CD4-positive, alpha-beta T cell treated with Interleukin-15 for 4 hours (primary cell): ENCODE results near the gene NRCAM.

Experiments
- DNase-seq: peaks from one replicate; pipeline ENCODE4 v3.0.0-alpha.2; 2020; ENCODE audit warnings: low spot score

NRCAM gene

GRCh38 chr7:108308276-108308675 is 148.0 kb downstream of the NRCAM start:
- no peak for DNase-seq

- no peak for DNase-seq
Observed at GRCh38 chr7:108307595-108307994, 148.6 kb downstream of the NRCAM start.

GRCh38 chr7:108307194-108307593 is 149.0 kb downstream of the NRCAM start:
- no peak for DNase-seq

- no peak for DNase-seq
Observed at GRCh38 chr7:108303332-108303731, 152.9 kb downstream of the NRCAM start.

- no peak for DNase-seq
Observed at GRCh38 chr7:108301387-108301786, 154.8 kb downstream of the NRCAM start.

- no peak for DNase-seq
Observed at GRCh38 chr7:108299251-108299973, 156.8 kb downstream of the NRCAM start.

GRCh38 chr7:108296911-108297310 is 159.3 kb downstream of the NRCAM start:
- DNase-seq: no peak

- no peak for DNase-seq
Observed at GRCh38 chr7:108294595-108294994, 161.6 kb downstream of the NRCAM start.

GRCh38 chr7:108293149-108293612 is 163.1 kb downstream of the NRCAM start:
- no peak for DNase-seq

GRCh38 chr7:108292541-108292940 is 163.7 kb downstream of the NRCAM start:
- DNase-seq: no peak

GRCh38 chr7:108291791-108292440 is 164.3 kb downstream of the NRCAM start:
- no peak for DNase-seq

- DNase-seq: no peak
Observed at GRCh38 chr7:108291152-108291508, 165.1 kb downstream of the NRCAM start.

- no peak for DNase-seq
Observed at GRCh38 chr7:108290459-108291151, 165.6 kb downstream of the NRCAM start.

GRCh38 chr7:108289852-108290251 is 166.4 kb downstream of the NRCAM start:
- no peak for DNase-seq

- DNase-seq: no peak
Observed at GRCh38 chr7:108287857-108288256, 168.4 kb downstream of the NRCAM start.

GRCh38 chr7:108286290-108286904 is 169.8 kb downstream of the NRCAM start:
- no peak for DNase-seq

- no peak for DNase-seq
Observed at GRCh38 chr7:108285778-108286177, 170.5 kb downstream of the NRCAM start.

- DNase-seq: no peak
Observed at GRCh38 chr7:108285003-108285368, 171.2 kb downstream of the NRCAM start.

- no peak for DNase-seq
Observed at GRCh38 chr7:108284349-108285002, 171.8 kb downstream of the NRCAM start.

GRCh38 chr7:108283252-108283651 is 173.0 kb downstream of the NRCAM start:
- no peak for DNase-seq

- no peak for DNase-seq
Observed at GRCh38 chr7:108282427-108282996, 173.7 kb downstream of the NRCAM start.

GRCh38 chr7:108280136-108280535 is 176.1 kb downstream of the NRCAM start:
- no peak for DNase-seq
